GM20431 (cell line): ENCODE measurements around the gene CSF1.

ENCODE experiments used
- in situ Hi-C: fragments of 300-500 bp; cut with MseI, MboI; formaldehyde crosslinking; loops from one replicate; pipeline ENCODE4 v1.15.0; 2020; ENCODE audit warnings: low sequenced_read_pairs; ENCODE audit not compliant: unreplicated experiment

The CSF1 gene

GRCh38 chr1:109971559-109971958, 60.9 kb downstream of the CSF1 start:
- in situ Hi-C loops = no loop called here

GRCh38 chr1:109974191-109974590, 63.5 kb downstream of the CSF1 start:
- in situ Hi-C loops = no loop called here

GRCh38 chr1:109975718-109976117, 65.1 kb downstream of the CSF1 start:
- in situ Hi-C loops = loop anchor here (25.0 kb wide), 1 partner anchor 338 kb away; no protein-coding TSS in a partner anchor

- in situ Hi-C loops = loop anchor here (25.0 kb wide), 1 partner anchor 339 kb away; no protein-coding TSS in a partner anchor
Observed at GRCh38 chr1:109976762-109977161, 66.1 kb downstream of the CSF1 start.

- in situ Hi-C loops = loop anchor here (25.0 kb wide), 1 partner anchor 340 kb away; no protein-coding TSS in a partner anchor
Observed at GRCh38 chr1:109977225-109977624, 66.6 kb downstream of the CSF1 start.

GRCh38 chr1:109977657-109978378, 67.2 kb downstream of the CSF1 start:
- in situ Hi-C loops = loop anchor here (25.0 kb wide), 1 partner anchor 341 kb away; no protein-coding TSS in a partner anchor

GRCh38 chr1:109978761-109979488, 68.3 kb downstream of the CSF1 start:
- in situ Hi-C loops = loop anchor here (25.0 kb wide), 1 partner anchor 342 kb away; no protein-coding TSS in a partner anchor

GRCh38 chr1:109979489-109980091, 68.9 kb downstream of the CSF1 start:
- in situ Hi-C loops = loop anchor here (10.0 to 25.0 kb wide), 2 partner anchors 205 to 342 kb away; no protein-coding TSS in a partner anchor
